Mesenchymal stem cell (in vitro differentiated cells and primary cell): ENCODE results near the gene TNS2.

ENCODE experiments used
- DNase-seq: peaks from one replicate; pipeline ENCODE4 v3.0.0-alpha.2; 2013
- H2AFZ ChIP-seq: one replicate; pipeline ENCODE4 v1.6.1; 2013; ENCODE audit warnings: low read depth, mild to moderate bottlenecking, control low read depth, inconsistent platforms, low read length, moderate library complexity
- H2AK5ac ChIP-seq: 2 replicates; pipeline ENCODE4 v1.6.1; 2013; ENCODE audit warnings: low read length, moderate library complexity, mild to moderate bottlenecking, inconsistent platforms; ENCODE audit not compliant: severe bottlenecking
- H2BK120ac ChIP-seq: one replicate; pipeline ENCODE4 v1.6.1; 2013; ENCODE audit warnings: low read depth, mild to moderate bottlenecking, inconsistent platforms, low read length, moderate library complexity
- H2BK12ac ChIP-seq, 2 experiments: one replicate each; pipeline ENCODE4 v1.6.1; 2013; ENCODE audit warnings: inconsistent platforms in 2 of 2, low read length in 2 of 2, mild to moderate bottlenecking in 2 of 2, moderate library complexity in 2 of 2, control low read depth in 1 of 2
- H2BK15ac ChIP-seq: one replicate; pipeline ENCODE4 v1.6.1; 2013; ENCODE audit warnings: mild to moderate bottlenecking, low read depth, inconsistent platforms; ENCODE audit not compliant: poor library complexity, severe bottlenecking
- H2BK5ac ChIP-seq: 2 replicates; pipeline ENCODE4 v1.6.1; 2013; ENCODE audit warnings: low read depth, mild to moderate bottlenecking, low read length, control low read depth, inconsistent platforms; ENCODE audit not compliant: poor library complexity, severe bottlenecking
- H3K14ac ChIP-seq, 2 experiments: one replicate each; pipeline ENCODE4 v1.6.1; 2013; ENCODE audit warnings: inconsistent platforms in 2 of 2, low read length in 2 of 2, control low read depth in 1 of 2, mild to moderate bottlenecking in 1 of 2, moderate library complexity in 1 of 2
- H3K18ac ChIP-seq, 2 experiments: one replicate each; pipeline ENCODE4 v1.6.1; 2013; ENCODE audit warnings: inconsistent platforms in 2 of 2, low read length in 2 of 2, control low read depth in 1 of 2, low read depth in 1 of 2, mild to moderate bottlenecking in 1 of 2
- H3K23ac ChIP-seq, 2 experiments: one replicate each; pipeline ENCODE4 v1.6.1; 2013; ENCODE audit warnings: inconsistent platforms in 2 of 2, low read length in 2 of 2, mild to moderate bottlenecking in 2 of 2, moderate library complexity in 2 of 2, control low read depth in 1 of 2
- H3K27ac ChIP-seq: 2 replicates; pipeline ENCODE4 v1.5.1; 2013; ENCODE audit warnings: mild to moderate bottlenecking, moderate library complexity, low read length, control low read depth, inconsistent platforms; ENCODE audit not compliant: poor library complexity, severe bottlenecking
- H3K27me3 ChIP-seq, 2 experiments: 2 replicates each; pipeline versions ENCODE4 v1.6.1 to v1.7.0; 2013; ENCODE audit warnings: low read length in 2 of 2, mild to moderate bottlenecking in 2 of 2, moderate library complexity in 2 of 2, control low read depth in 1 of 2, inconsistent platforms in 1 of 2; ENCODE audit not compliant: control insufficient read depth in 1 of 2, insufficient read depth in 1 of 2
- H3K36me3 ChIP-seq, 2 experiments: 2 replicates each; pipeline versions ENCODE4 v1.6.1 to v1.7.0; 2013; ENCODE audit warnings: low read length in 2 of 2, control low read depth in 1 of 2, inconsistent platforms in 1 of 2, low read depth in 1 of 2, mild to moderate bottlenecking in 1 of 2; ENCODE audit not compliant: insufficient read depth in 2 of 2, control insufficient read depth in 1 of 2
- H3K4ac ChIP-seq, 2 experiments: one replicate each; pipeline ENCODE4 v1.6.1; 2013; ENCODE audit warnings: inconsistent platforms in 2 of 2, low read length in 2 of 2, mild to moderate bottlenecking in 2 of 2, moderate library complexity in 2 of 2, control low read depth in 1 of 2, low read depth in 1 of 2
- H3K4me1 ChIP-seq: 2 replicates; pipeline ENCODE4 v1.6.1; 2013; ENCODE audit warnings: low read depth, low read length, control low read depth; ENCODE audit not compliant: control insufficient read depth, insufficient read depth
- H3K4me2 ChIP-seq: 2 replicates; pipeline ENCODE4 v1.6.1; 2013; ENCODE audit warnings: low read length, mild to moderate bottlenecking, inconsistent platforms; ENCODE audit not compliant: poor library complexity, severe bottlenecking
- H3K4me3 ChIP-seq, 2 experiments: 2 replicates each; pipeline versions ENCODE4 v1.5.1 to v1.7.0; 2013; ENCODE audit warnings: low read length in 2 of 2, mild to moderate bottlenecking in 2 of 2, control low read depth in 1 of 2, low read depth in 1 of 2; ENCODE audit not compliant: insufficient read depth in 1 of 2
- H3K79me1 ChIP-seq: replicated peaks from 2 replicates; pipeline ENCODE4 v1.6.1; 2013; ENCODE audit warnings: mild to moderate bottlenecking, control low read depth, low read length, inconsistent platforms; ENCODE audit not compliant: poor library complexity, severe bottlenecking
- H3K9ac ChIP-seq: 2 replicates; pipeline ENCODE4 v1.7.0; 2013; ENCODE audit warnings: mild to moderate bottlenecking, low read length, moderate library complexity
- H3K9me3 ChIP-seq: 2 replicates; pipeline ENCODE4 v1.7.0; 2013; ENCODE audit warnings: mild to moderate bottlenecking, low read length; ENCODE audit not compliant: control insufficient read depth
- H4K8ac ChIP-seq: one replicate; pipeline ENCODE4 v1.6.1; 2013; ENCODE audit warnings: inconsistent platforms, mild to moderate bottlenecking, low read length, moderate library complexity
- H4K91ac ChIP-seq: one replicate; pipeline ENCODE4 v1.6.1; 2013; ENCODE audit warnings: mild to moderate bottlenecking, low read length, inconsistent platforms
- WGBS: methylation state at CpG from one replicate; pipeline ENCODE4 v1.1.7; 2013; ENCODE audit warnings: mixed read lengths; 5-methylcytosine and 5-hydroxymethylcytosine counted together

TNS2 gene

DNA sequence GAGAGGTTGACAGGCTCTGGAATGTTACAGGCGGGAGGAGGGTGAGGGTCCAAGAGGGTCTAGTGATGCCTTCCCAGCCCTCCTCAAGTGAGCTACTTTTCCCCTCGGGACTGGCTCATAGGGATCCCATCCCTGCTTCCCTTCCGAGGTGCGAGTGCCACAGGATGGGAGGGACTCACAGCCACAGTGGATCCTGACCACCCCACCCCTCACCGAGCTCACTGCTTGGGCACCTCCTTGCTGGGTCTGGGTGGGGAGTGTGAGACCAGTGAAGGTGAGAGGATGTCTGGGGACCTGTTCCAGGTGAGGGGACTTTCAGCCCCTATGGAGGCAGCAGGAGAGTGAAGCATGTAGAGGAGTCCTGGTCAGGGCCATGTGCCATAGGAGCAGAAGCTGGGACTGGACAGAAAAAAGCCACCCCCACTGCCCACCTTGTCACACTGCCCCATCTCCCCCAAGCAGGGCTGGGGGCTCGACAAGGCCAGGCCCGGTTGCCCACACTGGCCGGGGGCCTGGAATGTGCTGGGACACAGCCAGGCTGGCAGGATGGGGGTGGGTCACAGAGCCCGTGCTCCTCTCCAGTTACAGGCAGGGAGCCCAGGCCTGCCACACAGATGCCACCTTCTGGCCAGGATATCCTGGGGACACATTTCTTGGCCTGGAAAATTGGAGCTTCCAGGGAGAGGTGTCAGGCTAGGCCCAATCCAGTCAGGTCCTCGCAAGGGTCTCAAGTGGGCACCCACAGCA lies 1.7 kb upstream of the TNS2 start:
- peak overlapping the region; percentile 100 for H2BK15ac ChIP-seq
- peak overlapping the region; percentile 94 for H3K27ac ChIP-seq
- H2BK120ac ChIP-seq: peak overlapping the region; percentile 42
- peak overlapping the region; percentile 7 to 99 for H2BK12ac ChIP-seq
- H3K14ac ChIP-seq: peak overlapping the region in 1 of 2 experiments; percentile 96
- peak overlapping the region; percentile 26 to 71 for H3K4ac ChIP-seq
- H3K23ac ChIP-seq: peak overlapping the region in 1 of 2 experiments; percentile 28
- H3K4me2 ChIP-seq: peak overlapping the region; percentile 93
- H3K9me3 ChIP-seq: no peaks in the 10 kb centered on the region
- peak overlapping the region; percentile 97 for H2BK5ac ChIP-seq
- peaks cover 64% of the 10 kb centered on the region for H3K4me1 ChIP-seq
- peak overlapping the region in 1 of 2 experiments; percentile 89 for H3K4me3 ChIP-seq
- peak overlapping the region; percentile 93 for H4K91ac ChIP-seq
- DNase-seq: peak; percentile 47
- peaks cover 12 to 15% of the 10 kb centered on the region in 2 experiments for H3K36me3 ChIP-seq
- peaks cover 9% of the 10 kb centered on the region for H3K79me1 ChIP-seq
- 9% methylated on average over 6 of the region's 10 CpGs for WGBS
- peak overlapping the region; percentile 95 for H3K9ac ChIP-seq
- H3K27me3 ChIP-seq: no peaks in the 10 kb centered on the region
- no peak overlapping the region for H2AFZ ChIP-seq
- H3K18ac ChIP-seq: peak overlapping the region; percentile 96 to 100
- peak overlapping the region; percentile 96 for H4K8ac ChIP-seq
- peak overlapping the region; percentile 24 for H2AK5ac ChIP-seq

DNA sequence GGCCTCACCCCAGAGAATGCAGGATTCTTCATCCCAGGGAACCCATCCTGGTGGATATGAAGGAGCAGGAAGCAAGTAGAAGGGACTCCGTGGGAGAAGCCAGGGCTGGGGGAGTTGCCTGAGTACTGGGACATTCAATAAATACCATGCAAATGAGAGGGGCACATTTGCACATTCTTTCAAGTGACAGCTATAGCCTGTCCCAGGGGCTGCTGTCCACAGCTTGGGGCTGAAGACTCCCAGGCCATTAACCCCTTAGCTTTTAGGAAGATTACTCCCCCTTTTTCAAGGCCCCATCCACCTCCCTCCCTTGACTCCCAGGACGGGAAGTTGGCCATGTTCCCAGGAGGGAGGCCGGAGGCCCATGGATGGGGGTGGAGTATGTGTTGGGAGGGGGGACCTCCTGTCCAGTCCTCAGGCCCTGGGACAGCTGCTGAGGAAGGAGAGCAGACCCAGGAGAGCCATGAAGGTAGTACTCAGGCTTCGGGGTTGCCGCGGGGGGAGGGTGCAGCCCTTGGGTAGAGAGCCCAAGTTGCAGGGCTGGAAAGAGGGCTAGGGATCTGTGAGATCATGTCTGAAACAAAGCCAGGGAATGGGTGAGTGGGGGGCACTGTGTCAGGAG lies 974 bp upstream of the TNS2 start:
- Histone ChIP-seq H3K9ac (peak overlapping the region; percentile 95), H3K27ac (peak overlapping the region; percentile 94), H3K4me1 (peaks cover 71% of the 10 kb centered on the region), H2AFZ (no peak overlapping the region), H3K14ac (peak overlapping the region in 1 of 2 experiments; percentile 92), H3K4ac (peak overlapping the region; percentile 26 to 98), H2BK12ac (peak overlapping the region; percentile 60 to 99), H3K4me3 (peak overlapping the region in 1 of 2 experiments; percentile 89), H2BK5ac (peak overlapping the region; percentile 97), H3K18ac (peak overlapping the region; percentile 98 to 100), H3K4me2 (peak overlapping the region; percentile 80), H3K9me3 (no peaks in the 10 kb centered on the region), H3K23ac (peak overlapping the region in 1 of 2 experiments; percentile 70), H2BK15ac (peak overlapping the region; percentile 100), H4K91ac (peak overlapping the region; percentile 93), H4K8ac (peak overlapping the region; percentile 96), H2BK120ac (peak overlapping the region; percentile 94), H2AK5ac (peak overlapping the region; percentile 24), H3K27me3 (no peaks in the 10 kb centered on the region), H3K36me3 (peaks cover 16 to 19% of the 10 kb centered on the region in 2 experiments), H3K79me1 (peaks cover 13% of the 10 kb centered on the region)
- DNase-seq: peak; percentile 78
- 3% methylated on average over 6 of the region's 6 CpGs for WGBS

DNA sequence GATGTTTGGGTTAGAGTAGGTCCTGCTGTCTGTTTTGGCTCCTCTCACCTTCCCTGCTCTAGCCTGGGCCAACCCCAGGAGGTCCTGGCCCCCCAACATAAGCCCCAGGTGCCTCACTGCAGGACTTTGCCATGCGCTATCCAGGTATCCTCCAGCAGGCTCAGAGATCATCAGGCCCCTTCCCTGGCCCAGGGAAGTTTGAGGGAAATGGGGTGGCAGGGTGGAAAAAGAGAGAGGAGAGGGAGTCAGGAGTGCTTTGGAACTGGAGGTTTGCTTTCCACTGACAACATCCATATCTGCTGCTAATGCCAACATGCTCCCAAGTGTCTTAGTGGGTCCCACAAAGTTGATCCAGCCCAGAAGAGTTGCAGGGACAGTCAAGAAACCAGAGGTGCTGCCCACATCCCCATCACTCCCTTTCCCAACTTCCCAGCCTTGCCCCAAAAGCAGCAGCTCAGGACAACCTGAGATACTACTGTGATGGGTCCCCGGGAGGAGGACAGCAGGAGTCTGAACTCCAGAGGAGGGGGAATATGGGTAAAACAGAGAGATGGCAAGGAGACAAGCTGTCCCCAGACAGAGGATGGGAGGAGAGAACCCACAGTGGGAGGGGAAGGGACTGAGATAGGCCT lies 677 bp downstream of the TNS2 start:
- Histone ChIP-seq H2BK12ac (peak overlapping the region; percentile 75 to 99), H2AK5ac (peak overlapping the region; percentile 71), H3K23ac (peak overlapping the region in 1 of 2 experiments; percentile 87), H3K36me3 (peaks cover 14 to 27% of the 10 kb centered on the region in 2 experiments), H4K8ac (peak overlapping the region; percentile 93), H3K14ac (peak overlapping the region in 1 of 2 experiments; percentile 99), H3K9ac (peak overlapping the region; percentile 95), H2BK120ac (peak overlapping the region; percentile 92), H3K4me1 (peaks cover 71% of the 10 kb centered on the region), H3K27me3 (no peaks in the 10 kb centered on the region), H3K27ac (peak overlapping the region; percentile 94), H2AFZ (no peak overlapping the region), H4K91ac (peak overlapping the region; percentile 93), H3K4ac (peak overlapping the region; percentile 68 to 98), H3K9me3 (no peaks in the 10 kb centered on the region), H2BK15ac (no peak overlapping the region), H3K18ac (peak overlapping the region; percentile 98 to 100), H3K4me3 (peak overlapping the region; percentile 62 to 89), H3K79me1 (peaks cover 11% of the 10 kb centered on the region), H3K4me2 (peak overlapping the region; percentile 80), H2BK5ac (peak overlapping the region; percentile 83)
- no peak for DNase-seq
- WGBS: 50% methylated on average over 2 of the region's 2 CpGs
